NCI-H2029 treated with DMSO at 0.1 percent for 48 hours (cell line): ENCODE data around the gene LRRC4C.

Source experiments
- DNase-seq: peaks from one replicate; lab custom pipeline; 2025; lab: John Stamatoyannopoulos, UW

LRRC4C gene

GRCh38 chr11:40291329-40291728, 1168.1 kb downstream of the LRRC4C start:
- DNase-seq: no peak

- no peak for DNase-seq
Observed at GRCh38 chr11:40290171-40290631, 1169.3 kb downstream of the LRRC4C start.

GRCh38 chr11:40289370-40289769, 1170.1 kb downstream of the LRRC4C start:
- no peak for DNase-seq

- DNase-seq: no peak
Observed at GRCh38 chr11:40287916-40288803, 1171.3 kb downstream of the LRRC4C start.

- DNase-seq: no peak
Observed at GRCh38 chr11:40286137-40286536, 1173.3 kb downstream of the LRRC4C start.

- no peak for DNase-seq
Observed at GRCh38 chr11:40285558-40285957, 1173.9 kb downstream of the LRRC4C start.

GRCh38 chr11:40281052-40281580, 1178.3 kb downstream of the LRRC4C start:
- no peak for DNase-seq

- no peak for DNase-seq
Observed at GRCh38 chr11:40280159-40281051, 1179.0 kb downstream of the LRRC4C start.

GRCh38 chr11:40276960-40277359, 1182.5 kb downstream of the LRRC4C start:
- DNase-seq: no peak

GRCh38 chr11:40274017-40274416, 1185.4 kb downstream of the LRRC4C start:
- DNase-seq: no peak

- DNase-seq: no peak
Observed at GRCh38 chr11:40273192-40273732, 1186.2 kb downstream of the LRRC4C start.

- no peak for DNase-seq
Observed at GRCh38 chr11:40271361-40271760, 1188.1 kb downstream of the LRRC4C start.

GRCh38 chr11:40269865-40270264, 1189.6 kb downstream of the LRRC4C start:
- no peak for DNase-seq

GRCh38 chr11:40268551-40268950, 1190.9 kb downstream of the LRRC4C start:
- no peak for DNase-seq

- DNase-seq: no peak
Observed at GRCh38 chr11:40255457-40255856, 1204.0 kb downstream of the LRRC4C start.

GRCh38 chr11:40253166-40253565, 1206.3 kb downstream of the LRRC4C start:
- DNase-seq: no peak

GRCh38 chr11:40252236-40252635, 1207.2 kb downstream of the LRRC4C start:
- no peak for DNase-seq

- no peak for DNase-seq
Observed at GRCh38 chr11:40246983-40247382, 1212.5 kb downstream of the LRRC4C start.

- DNase-seq: no peak
Observed at GRCh38 chr11:40241524-40242051, 1217.9 kb downstream of the LRRC4C start.

GRCh38 chr11:40240284-40240683, 1219.2 kb downstream of the LRRC4C start:
- DNase-seq: no peak

GRCh38 chr11:40236526-40236925, 1222.9 kb downstream of the LRRC4C start:
- no peak for DNase-seq

GRCh38 chr11:40235841-40236240, 1223.6 kb downstream of the LRRC4C start:
- no peak for DNase-seq
